GM12801 (cell line): ENCODE data around the gene TMEM51.

Source experiments
- CTCF ChIP-seq: IDR thresholded peaks from one replicate; pipeline ENCODE4 v1.5.1; 2011; ENCODE audit warnings: control low read depth; ENCODE audit not compliant: insufficient read length; ENCODE audit errors: extremely low read depth

TMEM51 gene

GRCh38 chr1:15141935-15142539 is 11.5 kb upstream of the TMEM51 start:
- no peak for TF ChIP-seq CTCF

- no peak for TF ChIP-seq CTCF
Observed at GRCh38 chr1:15145327-15145726, 8.2 kb upstream of the TMEM51 start.

- TF ChIP-seq CTCF, result no peak
Observed at GRCh38 chr1:15146142-15146680, 7.3 kb upstream of the TMEM51 start.

GRCh38 chr1:15146971-15147376 is 6.6 kb upstream of the TMEM51 start:
- TF ChIP-seq CTCF, result no peak

- no peak for TF ChIP-seq CTCF
Observed at GRCh38 chr1:15148004-15148403, 5.5 kb upstream of the TMEM51 start.

- no peak for TF ChIP-seq CTCF
Observed at GRCh38 chr1:15148475-15148874, 5.1 kb upstream of the TMEM51 start.

GRCh38 chr1:15148941-15149340 is 4.6 kb upstream of the TMEM51 start:
- no peak for TF ChIP-seq CTCF

GRCh38 chr1:15150376-15150775 is 3.2 kb upstream of the TMEM51 start:
- TF ChIP-seq CTCF, result no peak
